Activated CD8-positive, alpha-beta memory T cell treated with anti-CD3 and anti-CD28 coated beads for 48 hours (primary cell): ENCODE measurements around the gene ZSWIM9.
"Not testable (repeated sequence)": the region's sequence is repeated elsewhere in the genome, so short reads cannot be mapped to it uniquely, and the experiment has no call there.

ENCODE experiments used
- DNase-seq, 3 experiments: peaks; one replicate each; pipeline ENCODE4 v3.0.0-alpha.2; 2020; ENCODE audit warnings: low read depth in 2 of 3, low spot score in 2 of 3

The ZSWIM9 gene

DNA sequence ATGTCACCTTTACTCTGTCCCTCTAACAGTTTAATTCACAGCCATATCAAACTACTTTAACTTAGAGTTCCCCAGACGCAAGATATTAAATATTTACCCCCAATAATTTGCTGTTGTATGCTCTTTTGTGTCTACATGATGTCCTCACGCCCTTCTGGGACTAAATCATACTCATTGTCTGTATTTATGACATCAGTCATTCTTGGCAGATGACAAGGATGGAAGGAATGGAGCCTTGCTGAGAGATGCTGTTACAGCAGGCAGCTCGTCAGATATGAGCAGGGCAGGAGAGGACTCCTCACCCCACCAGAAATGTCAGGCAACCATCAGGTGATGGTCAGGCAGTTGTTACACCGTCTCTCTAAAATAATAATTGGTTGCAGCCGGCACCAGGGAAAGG, 43.5 kb downstream of the ZSWIM9 start:
- no peak for DNase-seq

DNA sequence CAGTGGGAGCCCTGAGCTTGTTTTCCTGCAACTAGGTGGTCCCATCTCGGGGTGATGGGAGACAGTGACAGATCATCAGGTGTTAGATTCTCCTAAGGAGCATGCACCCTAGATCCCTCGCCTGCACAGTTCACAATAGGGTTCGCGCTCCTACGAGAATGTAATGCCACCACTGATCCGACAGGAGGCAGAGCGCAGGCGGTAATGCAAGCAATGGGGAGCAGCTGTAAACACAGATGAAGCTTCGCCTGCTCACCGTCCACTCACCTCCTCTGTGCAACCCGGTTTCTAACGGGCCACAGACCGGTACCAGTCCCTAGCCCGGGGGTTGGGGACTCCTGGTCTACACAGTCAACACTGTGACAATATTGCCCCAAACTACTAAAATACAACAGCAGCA, 46.5 kb downstream of the ZSWIM9 start:
- no peak for DNase-seq

DNA sequence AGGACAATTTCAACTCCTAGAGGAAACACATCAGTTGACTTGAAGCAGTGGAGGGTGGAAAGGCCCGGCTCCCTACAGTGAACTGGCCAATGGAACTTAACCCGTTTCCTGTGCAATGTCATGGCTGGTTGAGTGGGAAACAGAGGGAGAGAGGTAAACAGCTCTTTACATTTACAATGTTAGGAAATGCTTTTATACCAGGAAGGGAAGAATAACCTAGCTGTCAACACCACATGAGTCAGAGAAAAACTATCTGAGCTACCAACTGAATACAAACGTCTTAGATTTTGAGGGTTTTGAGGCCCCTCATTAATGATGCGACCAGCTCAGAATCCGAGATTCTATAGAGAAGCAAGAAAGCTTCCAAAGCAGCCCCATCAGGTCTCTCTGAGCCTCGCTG, 48.5 kb downstream of the ZSWIM9 start:
- DNase-seq: no peak

DNA sequence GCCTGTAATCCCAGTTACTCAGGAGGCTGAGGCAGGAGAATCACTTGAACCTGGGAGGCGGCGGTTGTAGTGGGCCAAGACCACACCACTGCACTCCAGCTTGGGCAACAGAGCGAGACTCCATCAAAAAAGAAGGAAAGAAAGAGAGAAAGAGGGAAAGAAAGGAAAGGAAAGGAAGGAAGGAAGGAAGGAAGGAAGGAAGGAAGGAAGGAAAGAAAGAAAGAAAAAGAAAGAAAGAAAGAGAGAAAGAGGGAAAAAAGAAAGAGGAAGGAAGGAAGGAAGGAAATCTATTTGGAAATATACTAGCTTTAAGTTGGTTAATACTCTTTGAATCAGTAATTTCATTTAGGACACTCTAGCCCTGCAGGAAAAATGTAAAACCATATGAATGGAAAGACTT, 50.3 kb downstream of the ZSWIM9 start:
- not testable (repeated sequence) for DNase-seq

DNA sequence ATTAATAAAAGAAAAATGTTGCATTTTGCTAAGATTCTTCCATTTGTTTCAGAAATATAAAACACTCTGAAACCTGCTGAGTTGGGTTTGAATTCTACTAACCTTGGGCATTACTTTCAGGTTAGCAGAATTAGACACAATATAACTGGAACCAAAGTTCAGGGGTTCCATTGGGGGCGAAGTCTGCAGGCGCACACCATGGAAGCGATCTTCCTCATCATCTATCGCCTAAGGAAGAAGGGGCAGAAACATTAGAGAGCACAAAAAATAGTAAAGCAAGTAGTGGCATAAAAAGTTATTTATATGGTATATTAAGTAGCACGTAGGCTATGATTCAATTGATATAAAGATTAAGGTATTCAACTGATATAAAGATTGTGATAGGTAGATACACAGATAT, 51.1 kb downstream of the ZSWIM9 start:
- no peak for DNase-seq

DNA sequence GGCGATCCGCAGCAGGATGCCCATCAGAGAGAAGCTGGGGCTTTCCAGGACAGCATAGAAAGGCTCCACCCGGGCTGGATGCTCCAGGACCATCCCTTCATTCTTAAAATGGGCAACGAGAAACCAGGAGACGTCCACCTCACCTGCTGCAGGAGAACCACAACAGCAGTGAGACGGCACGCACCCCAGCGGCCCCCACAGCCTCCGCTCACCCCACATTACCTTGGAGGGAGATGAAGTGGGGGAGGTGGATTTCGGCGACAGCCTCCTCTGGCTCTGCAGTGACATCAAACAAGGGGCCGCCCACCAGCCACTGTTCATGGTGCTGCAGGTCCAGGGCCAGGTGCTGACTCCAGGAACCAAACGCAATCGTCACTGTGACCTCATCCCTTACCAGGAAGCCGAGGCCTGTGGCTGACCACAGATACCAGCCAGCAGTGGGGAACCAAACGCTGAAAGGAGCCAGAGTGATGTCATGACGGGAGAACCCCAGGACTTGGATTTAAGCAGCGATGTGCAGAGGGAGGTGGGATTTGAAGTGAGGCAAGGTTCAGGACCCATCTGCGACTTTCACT, 60.2 kb downstream of the ZSWIM9 start:
- no peak for DNase-seq

DNA sequence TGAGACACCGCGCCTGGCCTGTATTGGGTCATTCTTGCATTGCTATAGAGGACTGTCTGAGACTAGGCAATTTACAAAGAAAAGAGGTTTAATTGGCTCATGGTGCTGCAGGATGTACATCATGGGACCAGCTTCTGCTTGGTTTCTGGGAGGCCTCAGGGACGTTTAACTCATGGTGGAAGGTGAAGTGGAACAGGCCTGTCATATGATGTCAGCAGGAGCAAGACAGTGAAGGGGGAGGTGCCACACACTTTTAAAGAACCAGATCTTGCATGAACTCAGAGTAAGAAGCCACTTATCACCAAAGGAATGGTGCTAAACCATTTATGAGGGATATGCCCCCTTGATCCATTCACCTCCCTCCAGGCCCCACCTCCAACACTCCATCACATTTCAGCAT, 66.6 kb downstream of the ZSWIM9 start:
- no peak for DNase-seq

DNA sequence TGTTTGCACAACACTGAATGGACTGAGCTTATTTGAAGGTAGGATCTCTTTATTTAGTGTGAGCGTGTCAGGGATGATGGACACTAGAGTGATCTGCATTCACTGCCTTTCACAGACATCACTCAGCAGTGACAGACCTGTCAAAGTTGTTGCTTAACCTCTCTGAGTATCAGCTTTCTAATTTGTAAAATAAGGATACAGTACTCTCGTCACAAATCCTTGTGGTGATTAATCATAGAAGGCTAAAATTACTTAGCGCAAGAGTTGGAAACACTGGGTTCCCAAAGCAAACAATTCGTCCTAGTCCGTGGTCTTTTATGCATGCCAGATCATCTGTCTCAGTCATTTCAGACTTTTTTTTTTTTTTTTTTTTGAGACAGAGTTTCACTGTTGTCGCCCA, 68.6 kb downstream of the ZSWIM9 start:
- DNase-seq: no peak

DNA sequence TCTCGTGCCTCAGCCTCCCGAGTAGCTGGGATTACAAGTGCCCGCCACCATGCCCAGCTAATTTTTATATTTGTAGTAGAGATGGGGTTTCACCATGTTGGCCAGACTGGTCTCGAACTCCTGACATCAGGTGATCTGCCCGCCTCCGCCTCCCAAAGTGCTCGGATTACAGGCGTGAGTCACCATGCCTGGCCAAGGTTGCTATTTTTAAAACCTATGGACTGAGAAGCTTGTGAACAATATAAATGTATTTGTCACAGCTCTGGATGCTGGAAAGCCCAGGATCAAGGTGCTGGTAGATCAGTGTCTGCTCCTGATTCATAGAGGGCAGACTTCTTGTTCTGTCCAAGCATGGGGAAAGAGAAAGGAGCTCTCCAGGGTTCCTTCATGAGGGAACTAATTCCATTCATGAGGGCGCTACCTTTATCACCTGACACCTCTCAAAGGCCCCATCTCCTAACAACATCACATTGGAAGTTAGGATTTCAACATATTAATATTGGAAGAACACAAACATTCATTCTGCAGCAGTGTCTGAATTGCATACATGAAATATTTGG, 69.2 kb downstream of the ZSWIM9 start:
- DNase-seq: no peak

DNA sequence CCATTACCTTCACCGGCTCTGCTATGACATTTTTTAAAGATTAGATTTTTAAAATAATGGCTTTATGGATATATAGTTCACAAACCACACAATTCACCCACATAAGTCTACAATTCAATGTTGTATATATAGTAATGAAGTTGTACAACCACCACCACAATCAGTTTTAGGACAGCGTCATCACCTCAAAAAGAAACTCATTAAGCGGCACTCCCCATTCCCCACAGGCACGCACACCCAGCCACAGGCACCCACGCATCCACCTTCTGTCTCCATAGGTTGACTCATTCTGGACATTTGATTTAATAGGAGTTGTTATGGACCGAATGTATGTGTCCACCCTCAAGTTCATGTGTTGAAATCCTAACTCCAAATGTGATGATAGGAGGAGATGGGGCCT, 71.3 kb downstream of the ZSWIM9 start:
- not testable (repeated sequence) for DNase-seq

DNA sequence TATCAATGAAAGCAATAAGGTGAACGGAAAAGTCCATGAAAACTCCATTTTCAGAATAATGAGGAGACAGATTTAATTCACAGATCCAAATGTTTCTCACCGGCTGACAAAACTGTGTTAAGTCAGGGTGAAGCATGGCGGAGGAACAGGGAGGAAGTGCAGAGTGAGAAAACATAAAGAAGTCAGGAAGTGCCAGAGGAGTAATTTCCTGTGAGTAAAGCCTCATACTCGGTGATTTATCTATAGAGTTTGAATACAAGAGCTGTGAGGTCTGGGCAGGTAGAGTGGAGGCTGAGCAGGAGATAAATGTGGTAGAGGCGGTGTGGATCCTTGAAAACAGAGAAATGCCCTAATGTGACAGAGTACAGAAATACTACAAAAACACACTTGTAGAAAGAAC, 73.8 kb downstream of the ZSWIM9 start:
- DNase-seq: no peak

DNA sequence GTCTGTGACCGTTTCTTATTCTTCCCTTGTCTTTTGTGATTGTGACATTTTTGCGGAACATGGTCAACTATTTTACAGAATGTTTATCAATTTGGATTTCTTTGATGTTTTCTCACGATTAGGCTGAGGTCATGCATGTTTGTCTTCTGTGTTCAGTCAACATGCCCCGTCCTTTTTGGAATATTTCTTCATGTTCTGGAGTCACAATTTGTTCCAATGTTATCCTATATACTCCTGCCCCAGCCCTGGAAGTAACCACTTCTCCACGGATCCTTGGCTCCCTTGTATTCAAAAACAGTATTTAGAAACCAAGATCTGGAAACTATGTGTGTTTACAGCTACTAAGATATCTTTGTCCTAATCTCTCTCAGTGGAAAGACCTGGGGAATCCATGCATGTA, 75.6 kb downstream of the ZSWIM9 start:
- DNase-seq: no peak

DNA sequence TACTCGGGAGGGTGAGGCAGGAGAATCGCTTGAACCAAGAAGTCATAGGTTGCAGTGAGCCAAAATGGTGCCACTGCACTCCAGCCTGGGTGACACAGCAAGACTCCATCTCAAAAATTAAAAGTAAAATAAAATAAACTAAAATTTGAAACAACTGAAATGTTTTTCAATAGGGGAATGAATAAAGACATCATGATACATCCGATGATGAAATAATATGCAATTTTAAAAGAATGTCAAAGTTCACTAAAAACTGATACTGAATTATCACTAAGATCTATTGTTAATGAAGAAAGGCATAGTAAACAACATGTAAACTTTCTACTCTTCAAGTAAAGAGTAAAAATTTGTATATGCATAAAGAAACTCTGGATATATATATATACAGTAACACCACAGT, 76.7 kb downstream of the ZSWIM9 start:
- no peak for DNase-seq
